ENCODE data around the gene PLPPR4.
"Not testable (repeated sequence)": the region's sequence is repeated elsewhere in the genome, so short reads cannot be mapped to it uniquely, and the experiment has no call there.

PLPPR4 gene

GRCh38 chr1:99252630-99253029 lies 11.7 kb upstream of the PLPPR4 start:
- no peak for DNase-seq
- in situ Hi-C loops (cut with HindIII; ENCODE audit: low pct_ligation_motif_present, low pct_unique_long_range_greater_than_20kb, low sequenced_read_pairs) = no loop called here

DNA sequence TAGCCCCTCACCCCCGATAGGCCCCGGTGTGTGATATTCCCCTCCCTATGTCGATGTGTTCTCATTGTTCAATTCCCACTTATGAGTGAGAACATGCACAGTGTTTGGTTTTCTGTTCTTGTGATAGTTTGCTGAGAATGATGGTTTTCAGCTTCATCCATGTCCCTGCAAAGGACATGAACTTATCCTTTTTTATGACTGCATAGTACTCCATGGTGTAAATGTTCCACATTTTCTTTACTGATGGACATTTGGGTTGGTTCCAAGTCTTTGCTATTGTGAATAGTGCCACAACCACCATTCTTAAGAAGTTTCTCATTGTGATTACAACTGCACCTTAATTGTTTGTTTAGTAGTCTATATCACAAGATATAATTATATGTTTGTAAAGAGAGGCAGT lies 3.9 kb upstream of the PLPPR4 start:
- in situ Hi-C loops (cut with HindIII; ENCODE audit: low pct_ligation_motif_present, low pct_unique_long_range_greater_than_20kb, low sequenced_read_pairs); DNase-seq: not testable (repeated sequence)

- no peak for DNase-seq
- in situ Hi-C loops (cut with HindIII; ENCODE audit: low pct_ligation_motif_present, low pct_unique_long_range_greater_than_20kb, low sequenced_read_pairs) = no loop called here
Observed at GRCh38 chr1:99265124-99265523, 832 bp downstream of the PLPPR4 start.

GRCh38 chr1:99266726-99267125 lies 2.4 kb downstream of the PLPPR4 start:
- no peak for DNase-seq

GRCh38 chr1:99268021-99268420 lies 3.7 kb downstream of the PLPPR4 start:
- no peak for DNase-seq
- in situ Hi-C loops (cut with HindIII; ENCODE audit: low pct_ligation_motif_present, low pct_unique_long_range_greater_than_20kb, low sequenced_read_pairs) = no loop called here

More at GRCh38 chr1:99266726-99267125, 2.4 kb downstream of the PLPPR4 start:
- in situ Hi-C loops (cut with HindIII; ENCODE audit: low pct_ligation_motif_present, low pct_unique_long_range_greater_than_20kb, low sequenced_read_pairs) = no loop called here

- DNase-seq = no peak
- in situ Hi-C loops (cut with HindIII; ENCODE audit: low pct_ligation_motif_present, low pct_unique_long_range_greater_than_20kb, low sequenced_read_pairs) = no loop called here
Observed at GRCh38 chr1:99269321-99269720, 5.0 kb downstream of the PLPPR4 start.

DNA sequence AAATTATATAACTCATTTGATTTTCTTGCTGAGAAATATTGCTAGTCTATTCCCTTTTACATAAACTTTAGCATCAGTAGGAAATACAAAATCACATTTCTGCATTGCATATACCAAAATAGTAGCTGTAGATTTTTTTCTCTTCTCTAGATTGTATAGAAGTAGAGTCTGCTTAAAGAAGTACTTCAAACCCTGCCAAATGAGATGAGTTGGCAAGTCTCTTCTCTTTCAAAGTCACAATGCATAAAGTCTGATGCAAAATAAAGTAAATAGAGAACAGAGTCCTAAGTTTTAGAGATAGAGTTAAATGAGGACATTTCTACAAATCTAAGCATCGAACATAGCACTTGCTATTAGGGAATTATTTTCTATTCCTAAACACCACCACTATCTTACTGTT lies 6.4 kb downstream of the PLPPR4 start:
- in situ Hi-C loops (cut with HindIII; ENCODE audit: low pct_ligation_motif_present, low pct_unique_long_range_greater_than_20kb, low sequenced_read_pairs) = no loop called here
- no peak for DNase-seq

GRCh38 chr1:99271249-99271648 lies 7.0 kb downstream of the PLPPR4 start:
- DNase-seq = no peak
- in situ Hi-C loops (cut with HindIII; ENCODE audit: low pct_ligation_motif_present, low pct_unique_long_range_greater_than_20kb, low sequenced_read_pairs) = no loop called here

DNA sequence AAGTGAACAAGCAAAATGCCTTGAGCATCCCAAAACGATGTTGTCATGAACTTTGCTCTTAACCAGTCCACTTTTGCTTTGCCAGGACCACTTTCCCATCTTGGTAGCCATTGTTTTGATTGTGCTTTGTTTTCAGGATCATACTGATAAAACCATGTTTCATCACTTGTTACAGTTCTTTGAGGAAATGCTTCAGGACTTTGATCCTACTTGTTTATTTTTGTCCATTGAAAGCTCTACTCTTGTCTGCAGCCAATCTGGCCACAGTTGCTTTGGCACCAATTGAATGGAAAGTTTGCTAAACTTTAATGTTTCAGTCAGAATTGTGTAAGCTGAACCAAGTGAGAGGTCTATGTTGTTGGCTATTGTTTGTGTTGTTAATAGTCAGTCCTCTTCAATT lies 12.8 kb downstream of the PLPPR4 start:
- in situ Hi-C loops (cut with HindIII; ENCODE audit: low pct_ligation_motif_present, low pct_unique_long_range_greater_than_20kb, low sequenced_read_pairs) = no loop called here
- no peak for DNase-seq

DNA sequence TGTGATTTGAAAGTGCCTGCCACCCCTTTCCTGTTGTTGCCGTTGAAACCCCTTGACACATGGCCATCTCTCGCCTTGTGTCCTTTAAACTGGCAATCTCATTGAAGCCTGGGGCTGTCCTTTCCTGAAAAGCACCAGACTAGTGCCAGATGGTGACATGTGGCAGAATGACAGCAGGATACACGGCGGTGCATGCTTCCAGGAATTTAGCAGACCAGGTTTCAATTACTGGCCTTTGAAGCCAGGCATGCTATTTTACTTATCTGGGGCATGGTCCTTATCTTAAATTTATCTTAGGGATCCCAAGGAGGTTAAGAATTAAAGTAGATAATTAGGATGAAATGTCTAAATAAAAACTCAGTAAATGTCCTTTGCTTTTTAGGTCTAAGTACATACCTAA lies 15.2 kb downstream of the PLPPR4 start:
- in situ Hi-C loops (cut with HindIII; ENCODE audit: low pct_ligation_motif_present, low pct_unique_long_range_greater_than_20kb, low sequenced_read_pairs) = no loop called here
- DNase-seq = no peak

GRCh38 chr1:99281105-99281504 lies 16.8 kb downstream of the PLPPR4 start:
- no peak for DNase-seq
- in situ Hi-C loops (cut with HindIII; ENCODE audit: low pct_ligation_motif_present, low pct_unique_long_range_greater_than_20kb, low sequenced_read_pairs) = no loop called here

DNA sequence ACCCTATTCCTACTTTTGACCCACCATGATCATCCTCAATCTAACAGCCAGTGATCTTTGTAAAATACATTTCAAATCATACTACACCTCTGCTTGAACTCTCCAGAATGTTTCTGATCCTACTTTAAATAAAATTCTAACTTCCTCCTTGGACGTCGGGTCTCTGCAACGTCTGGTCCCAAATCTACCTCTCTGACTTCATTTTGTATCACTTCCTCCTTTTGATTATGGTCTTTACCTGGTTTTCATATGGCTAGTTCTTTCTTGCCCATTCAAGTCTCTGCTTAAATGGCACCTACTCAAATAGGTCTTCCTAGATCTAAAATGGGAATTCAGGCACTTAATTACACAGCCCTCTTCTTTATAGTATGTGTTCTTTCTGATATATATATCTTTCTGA lies 18.2 kb downstream of the PLPPR4 start:
- no peak for DNase-seq
- in situ Hi-C loops (cut with HindIII; ENCODE audit: low pct_ligation_motif_present, low pct_unique_long_range_greater_than_20kb, low sequenced_read_pairs) = no loop called here

GRCh38 chr1:99283521-99283920 lies 19.2 kb downstream of the PLPPR4 start:
- DNase-seq; in situ Hi-C loops (cut with HindIII; ENCODE audit: low pct_ligation_motif_present, low pct_unique_long_range_greater_than_20kb, low sequenced_read_pairs): not testable (repeated sequence)

- no peak for DNase-seq
- in situ Hi-C loops (cut with HindIII; ENCODE audit: low pct_ligation_motif_present, low pct_unique_long_range_greater_than_20kb, low sequenced_read_pairs) = no loop called here
Observed at GRCh38 chr1:99292886-99293285, 28.6 kb downstream of the PLPPR4 start.

DNA sequence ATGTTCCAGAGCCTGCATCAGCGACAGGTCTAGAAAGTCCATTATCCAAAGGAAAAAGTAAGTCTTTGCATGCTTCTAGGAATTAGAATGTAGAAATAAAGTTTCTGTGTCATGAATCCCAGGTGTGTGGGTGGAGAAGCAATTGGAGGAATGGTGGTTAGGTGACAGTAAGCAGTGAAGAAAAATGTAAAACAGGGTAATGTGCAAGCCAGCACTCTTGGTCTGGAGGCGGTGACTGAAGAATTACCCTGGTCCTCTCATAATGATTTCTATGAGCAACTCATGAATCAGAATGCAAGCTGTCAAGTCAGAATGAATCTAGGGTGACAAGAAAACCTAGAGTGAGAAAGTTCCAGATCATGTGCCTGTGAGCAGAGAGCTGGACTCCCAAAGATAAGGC lies 33.6 kb downstream of the PLPPR4 start:
- in situ Hi-C loops (cut with HindIII; ENCODE audit: low pct_ligation_motif_present, low pct_unique_long_range_greater_than_20kb, low sequenced_read_pairs) = no loop called here
- DNase-seq = no peak

DNA sequence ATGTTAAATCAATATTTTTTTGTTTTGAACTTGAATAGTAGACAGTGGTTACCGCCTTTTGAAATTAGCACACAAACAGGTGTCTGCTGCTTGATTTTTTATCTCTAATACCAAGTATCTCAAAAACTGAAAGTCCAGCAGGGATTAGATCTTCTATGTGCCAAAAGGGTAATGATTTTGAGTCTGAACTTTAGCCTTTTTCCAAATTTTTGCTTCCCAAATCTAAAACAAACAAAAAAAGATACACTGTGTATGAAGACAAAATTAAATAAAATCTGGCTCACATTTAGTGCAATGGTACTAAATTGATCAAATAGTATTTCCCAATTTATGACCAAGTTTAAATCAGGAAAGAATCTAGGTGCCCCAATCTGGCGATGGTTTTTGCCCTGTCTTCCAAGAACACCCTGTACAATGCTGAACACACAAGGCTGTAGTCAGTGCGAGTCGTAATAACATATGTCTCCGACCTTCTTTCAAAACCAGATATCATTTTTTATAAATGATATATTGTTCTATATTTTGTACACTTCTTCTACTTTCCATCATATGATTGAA lies 40.5 kb downstream of the PLPPR4 start:
- in situ Hi-C loops (cut with HindIII; ENCODE audit: low pct_ligation_motif_present, low pct_unique_long_range_greater_than_20kb, low sequenced_read_pairs) = no loop called here
- no peak for DNase-seq

DNA sequence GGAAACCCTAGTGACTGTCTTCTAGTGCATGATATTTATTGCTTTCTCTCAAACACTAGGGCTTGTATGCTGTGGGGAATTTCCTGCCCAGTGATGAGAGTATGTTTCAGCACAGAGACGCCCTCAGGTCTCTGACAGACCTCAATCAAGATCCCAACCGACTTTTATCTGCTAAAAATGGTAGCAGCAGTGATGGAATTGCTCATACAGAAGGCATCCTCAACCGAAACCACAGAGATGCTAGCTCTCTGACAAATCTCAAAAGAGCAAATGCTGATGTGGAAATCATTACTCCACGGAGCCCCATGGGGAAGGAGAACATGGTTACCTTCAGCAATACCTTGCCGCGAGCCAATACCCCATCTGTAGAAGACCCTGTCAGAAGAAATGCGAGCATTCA lies 41.3 kb downstream of the PLPPR4 start:
- in situ Hi-C loops (cut with HindIII; ENCODE audit: low pct_ligation_motif_present, low pct_unique_long_range_greater_than_20kb, low sequenced_read_pairs) = no loop called here
- DNase-seq = no peak

- in situ Hi-C loops (cut with HindIII; ENCODE audit: low pct_ligation_motif_present, low pct_unique_long_range_greater_than_20kb, low sequenced_read_pairs) = no loop called here
- DNase-seq = no peak
Observed at GRCh38 chr1:99306056-99306455, 41.8 kb downstream of the PLPPR4 start.

DNA sequence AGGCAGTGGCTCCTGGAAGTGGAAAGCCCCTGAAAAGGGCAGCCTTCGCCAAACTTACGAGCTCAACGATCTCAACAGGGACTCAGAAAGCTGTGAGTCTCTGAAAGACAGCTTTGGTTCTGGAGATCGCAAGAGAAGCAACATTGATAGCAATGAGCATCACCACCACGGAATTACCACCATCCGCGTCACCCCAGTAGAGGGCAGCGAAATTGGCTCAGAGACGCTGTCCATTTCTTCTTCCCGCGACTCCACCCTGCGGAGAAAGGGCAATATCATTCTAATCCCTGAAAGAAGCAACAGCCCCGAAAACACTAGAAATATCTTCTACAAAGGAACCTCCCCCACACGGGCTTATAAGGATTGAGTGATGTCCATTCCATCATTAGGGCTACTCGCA lies 42.4 kb downstream of the PLPPR4 start:
- in situ Hi-C loops (cut with HindIII; ENCODE audit: low pct_ligation_motif_present, low pct_unique_long_range_greater_than_20kb, low sequenced_read_pairs) = no loop called here
- DNase-seq = no peak

DNA sequence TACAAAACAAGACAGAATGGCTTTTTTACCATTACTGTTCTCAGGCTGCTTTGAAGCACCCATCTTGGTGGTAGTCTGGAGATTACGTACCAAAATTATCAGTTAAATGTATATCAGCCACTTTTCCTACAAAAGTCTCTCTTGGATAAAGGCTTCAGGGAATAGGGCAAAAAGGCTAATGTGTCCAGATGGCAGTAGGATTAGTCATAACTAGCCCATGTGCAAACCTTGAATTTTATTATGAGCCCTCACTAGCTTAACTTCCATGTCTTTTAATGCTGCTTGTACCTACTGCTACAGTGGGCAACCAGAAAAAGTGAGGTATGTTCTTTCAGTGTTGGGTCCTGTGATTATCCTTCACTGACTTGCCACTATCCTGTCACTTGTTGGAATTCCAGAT lies 51.0 kb downstream of the PLPPR4 start:
- in situ Hi-C loops (cut with HindIII; ENCODE audit: low pct_ligation_motif_present, low pct_unique_long_range_greater_than_20kb, low sequenced_read_pairs) = no loop called here
- DNase-seq = no peak

Measured in ACHN (cell line).